ENCODE results near the gene PLEKHG4.

PLEKHG4 gene

DNA sequence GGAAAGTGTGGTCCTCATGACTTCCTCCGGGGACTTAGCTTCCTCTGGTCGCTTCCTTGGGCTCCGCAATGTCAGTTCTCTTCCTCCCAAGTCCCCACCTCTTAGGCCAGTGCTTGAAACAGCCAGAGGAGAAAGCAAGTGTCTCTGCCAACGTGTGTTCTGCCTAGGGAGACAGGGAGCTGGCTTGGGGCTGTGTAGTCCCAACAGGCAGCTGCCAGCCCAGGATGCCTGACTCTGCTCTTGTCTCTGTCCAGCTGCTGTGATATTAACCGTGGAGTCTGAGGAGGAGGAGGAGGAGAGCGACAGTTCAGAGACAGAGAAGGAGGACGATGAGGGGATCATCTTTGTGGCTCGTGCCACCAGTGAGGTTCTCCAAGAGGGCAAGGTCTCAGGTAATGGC is 13.5 kb upstream of the PLEKHG4 start:
- no peak for DNase-seq (ENCODE audit: low spot score)

DNA sequence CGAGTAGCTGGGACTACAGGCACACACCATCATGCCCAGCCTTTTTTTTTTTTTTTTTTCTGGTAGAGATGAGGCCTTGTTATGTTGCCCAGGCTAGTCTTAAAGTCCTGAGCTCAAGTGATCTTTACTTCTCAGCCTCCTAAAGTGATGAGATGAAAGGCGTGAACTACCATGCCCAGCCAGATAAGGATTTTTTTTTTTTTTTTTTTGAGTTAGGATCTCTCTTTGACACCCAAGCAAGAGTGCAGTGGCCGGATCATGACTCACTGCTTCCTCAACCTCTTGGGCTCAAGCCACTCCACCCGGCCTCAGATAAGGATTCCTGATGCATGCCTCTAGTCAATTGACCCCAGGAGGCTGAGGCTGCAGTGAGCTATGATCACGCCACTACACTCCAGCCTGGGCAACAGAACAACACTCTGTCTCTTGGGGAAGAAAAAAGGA is 11.2 kb upstream of the PLEKHG4 start:
- no peak for DNase-seq (ENCODE audit: low spot score)

DNA sequence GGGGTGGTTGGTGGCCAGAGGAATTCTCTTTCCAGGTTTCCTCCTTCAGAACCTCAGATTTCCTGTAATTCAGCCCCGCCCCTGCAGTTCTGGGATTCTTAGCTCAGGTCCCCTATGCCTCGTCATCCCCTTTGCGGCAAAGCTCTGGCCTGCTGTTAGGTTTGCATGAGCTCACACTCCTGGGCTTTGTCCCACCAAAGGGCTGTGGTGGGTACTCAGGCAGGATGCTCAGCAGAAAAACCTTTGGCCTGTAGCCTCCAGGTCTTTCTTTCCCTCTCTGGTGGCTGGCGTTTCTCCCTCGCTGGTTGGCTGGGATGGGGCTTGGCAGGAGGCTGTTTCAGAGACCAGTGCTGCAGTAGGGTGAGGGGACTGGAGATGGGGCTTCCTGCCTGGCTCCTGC is 9.6 kb upstream of the PLEKHG4 start:
- DNase-seq (ENCODE audit: low spot score) = no peak

DNA sequence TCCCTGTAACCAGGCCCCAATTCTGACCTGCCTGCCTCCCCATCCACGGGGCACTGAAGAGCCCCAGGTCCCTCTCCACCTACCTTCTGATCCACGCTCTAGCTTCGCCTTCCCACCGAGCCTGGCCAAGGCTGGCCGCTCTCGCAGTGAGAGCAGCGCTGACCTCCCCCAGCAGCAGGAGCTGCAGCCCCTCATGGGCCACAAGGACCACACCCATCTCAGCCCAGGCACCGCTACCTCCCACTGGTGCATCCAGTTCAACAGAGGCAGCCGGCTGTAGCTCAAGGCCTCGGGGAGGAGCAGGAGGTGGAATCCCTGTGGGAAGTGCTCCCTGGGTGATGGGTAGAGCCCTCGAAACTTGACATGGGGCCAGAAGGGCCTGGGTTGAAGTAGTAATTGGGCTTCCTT is 8.4 kb upstream of the PLEKHG4 start:
- no peak for DNase-seq (ENCODE audit: low spot score)

DNA sequence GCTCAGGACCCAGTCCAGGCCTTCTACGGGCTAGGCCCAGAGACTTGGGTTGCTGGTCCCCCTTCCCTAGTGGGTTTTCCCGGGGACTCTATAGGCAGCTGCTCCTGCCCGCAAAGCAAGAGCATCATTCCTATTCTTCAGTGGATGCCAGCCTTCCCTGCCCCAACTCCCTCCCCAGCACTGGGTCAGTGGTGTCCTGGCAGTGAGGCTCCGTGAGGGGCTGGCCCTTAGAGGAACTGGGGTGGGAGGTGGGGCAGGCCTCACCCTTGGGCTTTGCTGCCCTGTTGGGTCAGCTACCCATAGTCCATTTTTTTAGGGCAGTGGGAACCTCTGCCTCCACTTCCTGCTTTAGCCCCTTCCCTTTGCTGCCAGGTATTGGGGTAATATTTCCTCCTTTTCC is 7.9 kb upstream of the PLEKHG4 start:
- no peak for DNase-seq (ENCODE audit: low spot score)

DNA sequence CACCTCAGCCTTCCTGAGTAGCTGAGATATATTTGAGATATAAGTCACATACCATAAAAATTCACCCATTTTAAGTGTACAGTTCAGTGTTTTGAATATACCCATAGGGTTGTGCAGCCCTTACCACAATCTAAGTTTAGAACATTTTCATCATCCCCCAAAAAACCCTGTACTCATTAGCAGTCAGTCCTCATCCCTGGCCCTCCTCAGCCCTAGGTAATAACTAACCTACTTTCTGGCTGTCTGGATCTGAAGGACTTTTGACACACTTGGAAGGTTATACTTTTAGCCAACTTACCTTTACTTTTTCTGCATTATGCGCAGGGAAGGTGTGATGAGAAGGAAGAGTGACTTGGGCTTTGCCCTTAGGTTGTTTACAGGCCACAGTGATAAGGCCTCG is 4.0 kb upstream of the PLEKHG4 start:
- no peak for DNase-seq (ENCODE audit: low spot score)

DNA sequence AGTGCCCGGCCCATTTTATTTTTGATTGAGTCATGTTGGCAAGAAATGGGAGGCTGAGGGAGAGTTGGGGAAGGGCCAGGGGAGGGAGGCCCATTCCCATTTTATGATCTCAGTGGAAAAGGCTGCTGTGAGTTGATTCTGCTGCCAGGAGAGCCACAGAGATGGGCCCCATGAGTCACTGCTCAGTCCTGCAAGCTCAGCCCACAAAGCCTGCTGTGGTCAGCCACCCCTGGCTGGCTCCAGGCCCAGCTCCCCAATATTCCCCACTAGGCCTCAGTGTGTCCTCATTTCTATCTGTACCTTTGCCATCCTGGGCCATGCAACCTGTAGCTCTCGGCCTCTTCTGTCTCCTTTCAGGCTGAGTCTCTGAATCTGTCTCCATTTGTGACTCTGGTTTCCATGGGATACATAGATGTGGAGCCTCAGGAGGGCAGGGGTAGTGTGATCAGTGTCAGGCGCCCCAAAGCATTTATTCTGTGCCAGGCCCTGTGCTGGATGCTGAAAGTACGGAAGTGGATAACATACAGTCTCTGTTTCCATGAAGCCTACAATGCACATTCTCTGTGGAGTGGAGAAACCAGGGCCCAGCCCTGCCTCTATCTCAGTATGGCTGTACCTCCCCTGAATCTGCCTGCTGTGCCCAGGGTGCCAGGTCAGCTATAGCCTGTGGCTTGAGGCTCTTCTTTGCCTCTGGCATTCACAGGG is 1.9 kb upstream of the PLEKHG4 start:
- no peak for DNase-seq (ENCODE audit: low spot score)

DNA sequence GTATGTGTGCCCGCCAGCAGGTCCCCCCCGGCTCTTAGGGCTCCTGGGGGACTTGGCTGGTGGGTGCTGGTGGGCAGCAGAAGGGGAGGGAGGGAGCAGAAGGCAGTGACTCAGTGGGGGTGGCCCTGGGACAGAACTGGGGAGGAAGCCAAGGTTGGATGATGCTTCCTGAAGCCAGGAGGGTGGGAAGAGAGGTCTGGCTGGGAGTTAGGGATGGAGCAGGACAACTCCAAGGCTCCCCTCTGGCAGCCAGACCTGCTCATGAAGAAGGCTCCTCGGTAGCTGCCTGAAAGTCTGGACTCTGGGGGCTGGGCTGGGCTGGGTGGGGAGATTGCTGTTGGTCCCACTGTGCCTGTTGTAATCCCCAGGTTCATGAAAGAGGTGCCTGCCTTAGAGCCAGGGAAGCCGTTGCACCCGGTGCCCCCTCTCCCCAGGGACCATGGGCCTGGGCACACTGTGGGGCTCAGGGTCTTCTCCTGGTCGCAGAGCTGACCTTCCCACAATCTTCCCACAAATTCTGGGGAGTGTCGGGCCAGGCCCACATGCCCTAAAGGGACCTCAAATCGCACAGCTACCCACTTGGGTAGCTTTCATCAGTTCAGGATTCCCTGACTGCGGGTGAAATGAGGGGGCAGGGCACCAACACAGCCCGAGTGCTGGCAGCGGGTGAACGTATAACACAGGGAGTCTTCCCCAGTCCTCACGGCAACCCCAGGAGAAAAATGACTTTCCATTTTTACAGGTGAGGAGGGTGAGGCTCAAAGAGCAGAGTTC is 1.1 kb upstream of the PLEKHG4 start:
- no peak for DNase-seq (ENCODE audit: low spot score)

DNA sequence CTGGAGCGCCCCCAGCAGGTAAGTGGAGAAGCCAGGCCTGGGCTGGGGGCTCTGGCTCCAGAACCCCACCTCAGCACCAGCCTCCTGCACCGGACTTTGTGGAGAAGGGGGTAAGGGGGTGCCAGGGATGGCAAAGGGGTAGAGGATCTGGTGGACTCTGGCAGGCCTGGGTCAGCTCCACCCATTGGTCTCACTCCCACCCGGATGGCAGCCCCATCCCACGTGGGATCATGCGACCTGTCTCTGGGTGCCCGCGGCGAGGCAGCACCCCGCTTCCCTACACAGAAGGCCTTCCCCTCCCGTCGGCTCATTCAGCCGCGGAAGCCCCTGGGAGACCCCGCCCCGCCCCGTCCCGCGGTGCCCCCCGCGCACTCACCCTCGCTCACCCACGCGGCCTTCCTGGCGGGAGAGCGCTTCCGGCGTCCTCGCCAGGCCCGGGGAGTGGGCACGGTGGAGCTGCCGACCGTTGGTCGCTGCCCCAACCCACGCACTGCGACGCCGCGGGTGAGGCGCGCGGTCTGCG is 498 bp upstream of the PLEKHG4 start:
- peak; percentile 63 for DNase-seq (ENCODE audit: low spot score)

DNA sequence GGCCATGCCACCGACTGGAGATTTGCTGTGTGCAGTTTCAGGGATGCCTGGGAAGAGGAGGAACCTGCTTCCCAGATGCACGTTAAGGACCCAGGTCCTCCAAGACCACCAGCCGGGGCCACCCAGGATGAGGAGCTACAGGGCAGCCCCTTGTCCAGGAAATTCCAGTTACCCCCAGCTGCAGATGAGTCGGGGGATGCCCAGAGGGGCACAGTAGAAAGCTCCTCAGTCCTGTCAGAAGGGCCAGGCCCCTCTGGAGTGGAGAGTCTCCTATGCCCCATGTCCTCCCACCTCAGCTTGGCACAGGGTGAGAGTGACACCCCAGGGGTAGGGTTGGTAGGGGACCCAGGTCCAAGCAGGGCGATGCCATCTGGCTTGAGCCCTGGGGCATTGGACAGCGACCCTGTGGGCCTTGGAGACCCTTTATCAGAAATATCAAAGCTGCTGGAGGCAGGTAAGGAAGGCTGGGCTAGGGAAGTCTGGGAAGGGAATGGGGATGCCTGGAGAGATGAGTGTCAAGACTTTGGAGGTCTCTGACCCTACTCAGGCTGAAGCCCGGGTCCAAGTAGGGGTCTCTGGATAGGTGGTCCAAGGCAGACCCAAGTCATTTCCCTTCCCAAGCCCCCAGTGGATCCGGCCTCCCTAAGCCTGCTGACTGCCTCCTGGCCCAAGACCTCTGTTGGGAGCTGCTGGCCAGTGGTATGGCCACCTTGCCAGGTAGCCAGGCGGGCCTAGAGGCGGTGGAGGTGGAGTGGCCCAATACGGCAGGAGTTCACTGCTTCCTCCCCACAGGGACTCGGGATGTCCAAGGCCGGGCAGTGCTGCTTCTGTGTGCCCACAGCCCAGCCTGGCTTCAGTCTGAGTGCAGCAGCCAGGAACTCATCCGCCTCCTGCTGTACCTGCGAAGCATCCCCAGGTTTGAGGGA is 1.0 kb downstream of the PLEKHG4 start:
- DNase-seq (ENCODE audit: low spot score) = no peak

DNA sequence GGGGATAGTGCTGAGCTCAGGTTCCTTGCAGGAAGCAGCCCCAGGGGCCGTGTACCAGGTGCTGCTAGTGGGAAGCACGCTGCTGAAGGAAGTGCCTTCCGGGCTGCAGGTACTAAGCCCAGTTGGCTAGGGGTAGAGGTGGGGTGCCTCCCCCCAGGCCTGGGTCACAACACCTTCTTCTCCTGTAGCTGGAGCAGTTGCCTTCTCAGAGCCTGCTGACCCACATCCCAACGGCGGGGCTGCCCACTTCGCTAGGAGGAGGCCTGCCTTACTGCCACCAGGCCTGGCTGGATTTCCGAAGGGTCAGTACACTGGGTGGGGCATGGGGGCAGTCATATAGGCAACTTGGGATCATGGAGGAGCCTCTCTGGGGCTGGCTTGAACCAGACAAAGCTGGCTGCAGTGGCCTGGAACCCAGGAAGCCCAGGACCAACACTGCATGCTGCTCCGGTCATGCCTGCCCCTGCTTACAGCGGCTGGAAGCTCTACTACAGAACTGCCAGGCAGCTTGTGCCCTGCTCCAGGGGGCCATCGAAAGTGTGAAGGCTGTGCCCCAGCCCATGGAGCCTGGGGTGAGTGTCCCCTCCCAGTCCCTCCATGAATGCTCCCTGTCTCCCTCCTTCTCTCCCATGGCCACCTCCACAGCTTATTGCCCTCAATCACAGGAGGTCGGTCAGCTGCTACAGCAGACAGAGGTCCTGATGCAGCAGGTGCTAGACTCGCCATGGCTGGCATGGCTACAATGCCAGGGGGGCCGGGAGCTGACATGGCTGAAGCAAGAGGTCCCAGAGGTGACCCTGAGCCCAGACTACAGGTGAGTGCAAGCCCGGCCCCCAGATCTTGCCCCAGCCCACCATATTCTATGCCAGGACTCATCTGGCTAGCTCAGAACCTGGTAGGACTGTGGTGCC is 2.5 kb downstream of the PLEKHG4 start:
- DNase-seq (ENCODE audit: low spot score) = no peak

DNA sequence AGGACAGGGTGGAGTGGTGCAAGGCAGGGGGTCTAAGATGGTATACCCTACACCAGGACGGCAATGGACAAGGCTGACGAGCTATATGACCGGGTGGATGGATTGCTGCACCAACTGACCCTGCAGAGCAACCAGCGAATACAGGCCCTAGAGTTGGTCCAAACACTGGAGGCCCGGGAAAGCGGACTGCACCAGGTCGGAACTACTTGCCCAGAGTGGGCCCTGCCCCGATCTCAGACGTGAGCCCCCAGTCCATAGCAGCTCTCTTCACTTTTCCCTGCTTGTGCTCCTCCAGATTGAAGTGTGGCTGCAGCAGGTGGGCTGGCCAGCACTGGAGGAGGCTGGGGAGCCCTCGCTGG is 3.1 kb downstream of the PLEKHG4 start:
- no peak for DNase-seq (ENCODE audit: low spot score)

DNA sequence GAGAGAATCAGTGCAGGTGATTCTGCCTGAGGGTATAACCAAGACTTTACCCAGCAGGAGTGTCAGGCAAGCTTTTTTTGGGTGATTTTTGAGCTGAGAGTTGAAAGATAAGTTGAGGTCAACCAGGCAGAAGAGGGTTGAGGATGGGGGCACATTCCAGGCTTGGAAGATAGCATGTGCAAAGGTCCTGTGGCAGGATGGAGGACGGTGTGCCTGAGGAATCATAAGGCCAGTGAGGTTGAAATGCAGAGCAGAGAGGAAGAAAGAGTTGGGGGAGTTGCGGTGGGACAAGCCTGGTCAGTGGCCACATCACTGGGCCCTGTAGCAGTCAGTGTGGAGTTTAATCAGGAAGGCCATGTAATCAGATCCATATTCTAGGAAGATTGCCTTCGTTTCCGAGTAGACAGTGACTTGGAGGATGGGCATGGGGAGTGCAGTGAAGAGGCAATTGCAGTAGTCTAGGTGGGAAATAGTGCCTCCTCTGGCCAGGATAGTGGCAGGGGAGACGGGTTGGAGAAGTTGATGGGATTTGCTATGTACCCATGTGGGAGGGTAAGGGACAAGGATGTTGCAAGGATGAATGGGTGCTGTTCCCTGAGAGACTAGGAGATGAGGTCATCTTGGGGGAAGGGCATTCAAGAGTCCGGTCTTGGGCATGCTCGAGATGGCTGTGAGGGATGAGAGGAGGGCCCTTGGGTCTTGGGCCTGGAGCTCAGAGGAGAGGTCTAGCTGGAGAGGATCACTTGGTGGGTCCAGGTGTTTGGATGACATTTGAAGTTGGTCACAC is 3.9 kb downstream of the PLEKHG4 start:
- no peak for DNase-seq (ENCODE audit: low spot score)

DNA sequence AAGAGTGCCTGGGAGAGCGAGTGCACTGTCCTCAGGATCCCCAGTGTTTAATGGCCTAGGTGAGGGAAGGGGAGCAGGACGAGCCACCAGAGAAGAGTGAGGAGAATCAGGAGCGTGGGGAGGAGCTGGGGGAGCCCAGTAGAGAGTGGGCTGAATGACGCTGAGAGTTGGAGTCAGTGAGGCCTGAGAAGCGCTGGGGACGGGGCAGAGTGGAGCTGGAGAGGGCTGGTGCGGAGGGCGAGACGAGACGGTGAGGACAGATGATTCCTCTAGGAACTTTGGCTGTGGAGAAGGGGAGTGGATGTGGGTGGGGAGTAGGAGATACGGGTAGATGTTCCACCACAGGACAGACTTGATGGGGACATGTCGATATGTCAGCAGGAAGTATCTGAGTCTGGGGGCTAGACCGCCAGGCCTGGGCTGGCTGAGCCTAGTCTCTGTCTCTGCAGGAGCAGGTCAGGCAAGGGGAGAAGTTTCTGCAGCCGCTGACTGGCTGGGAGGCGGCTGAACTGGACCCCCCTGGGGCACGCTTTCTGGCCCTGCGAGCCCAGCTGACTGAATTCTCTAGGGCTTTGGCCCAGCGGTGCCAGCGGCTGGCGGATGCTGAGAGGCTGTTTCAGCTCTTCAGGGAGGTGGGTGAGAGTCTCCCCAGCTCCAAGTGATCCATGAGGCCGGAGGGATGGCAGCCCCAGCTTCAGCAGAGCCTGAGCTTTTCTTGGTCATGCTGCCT is 4.7 kb downstream of the PLEKHG4 start:
- DNase-seq (ENCODE audit: low spot score) = no peak

DNA sequence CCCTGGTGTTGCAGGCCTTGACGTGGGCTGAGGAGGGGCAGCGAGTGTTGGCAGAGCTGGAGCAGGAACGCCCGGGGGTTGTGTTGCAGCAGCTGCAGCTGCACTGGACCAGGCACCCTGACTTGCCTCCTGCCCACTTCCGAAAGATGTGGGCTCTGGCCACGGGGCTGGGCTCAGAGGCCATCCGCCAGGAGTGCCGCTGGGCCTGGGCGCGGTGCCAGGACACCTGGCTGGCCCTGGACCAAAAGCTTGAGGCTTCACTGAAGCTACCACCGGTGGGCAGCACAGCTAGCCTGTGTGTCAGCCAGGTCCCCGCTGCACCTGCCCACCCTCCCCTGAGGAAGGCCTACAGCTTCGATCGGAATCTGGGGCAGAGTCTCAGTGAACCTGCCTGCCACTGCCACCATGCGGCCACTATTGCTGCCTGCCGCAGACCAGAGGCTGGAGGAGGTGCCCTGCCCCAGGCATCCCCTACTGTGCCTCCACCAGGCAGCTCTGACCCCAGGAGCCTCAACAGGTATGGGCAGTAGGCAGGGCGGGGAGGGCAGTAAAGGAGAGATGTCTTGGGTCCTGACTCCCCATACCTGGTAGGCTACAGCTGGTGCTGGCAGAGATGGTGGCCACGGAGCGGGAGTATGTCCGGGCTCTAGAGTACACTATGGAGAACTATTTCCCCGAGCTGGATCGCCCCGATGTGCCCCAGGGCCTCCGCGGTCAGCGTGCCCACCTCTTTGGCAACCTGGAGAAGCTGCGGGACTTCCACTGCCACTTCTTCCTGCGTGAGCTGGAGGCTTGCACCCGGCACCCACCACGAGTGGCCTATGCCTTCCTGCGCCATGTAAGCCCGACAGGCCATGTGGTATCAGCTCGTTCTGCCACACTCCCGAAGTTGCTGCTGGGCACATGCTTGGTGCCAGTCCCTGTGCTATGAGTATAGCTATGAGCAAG is 5.6 kb downstream of the PLEKHG4 start:
- DNase-seq (ENCODE audit: low spot score) = peak; percentile 80

DNA sequence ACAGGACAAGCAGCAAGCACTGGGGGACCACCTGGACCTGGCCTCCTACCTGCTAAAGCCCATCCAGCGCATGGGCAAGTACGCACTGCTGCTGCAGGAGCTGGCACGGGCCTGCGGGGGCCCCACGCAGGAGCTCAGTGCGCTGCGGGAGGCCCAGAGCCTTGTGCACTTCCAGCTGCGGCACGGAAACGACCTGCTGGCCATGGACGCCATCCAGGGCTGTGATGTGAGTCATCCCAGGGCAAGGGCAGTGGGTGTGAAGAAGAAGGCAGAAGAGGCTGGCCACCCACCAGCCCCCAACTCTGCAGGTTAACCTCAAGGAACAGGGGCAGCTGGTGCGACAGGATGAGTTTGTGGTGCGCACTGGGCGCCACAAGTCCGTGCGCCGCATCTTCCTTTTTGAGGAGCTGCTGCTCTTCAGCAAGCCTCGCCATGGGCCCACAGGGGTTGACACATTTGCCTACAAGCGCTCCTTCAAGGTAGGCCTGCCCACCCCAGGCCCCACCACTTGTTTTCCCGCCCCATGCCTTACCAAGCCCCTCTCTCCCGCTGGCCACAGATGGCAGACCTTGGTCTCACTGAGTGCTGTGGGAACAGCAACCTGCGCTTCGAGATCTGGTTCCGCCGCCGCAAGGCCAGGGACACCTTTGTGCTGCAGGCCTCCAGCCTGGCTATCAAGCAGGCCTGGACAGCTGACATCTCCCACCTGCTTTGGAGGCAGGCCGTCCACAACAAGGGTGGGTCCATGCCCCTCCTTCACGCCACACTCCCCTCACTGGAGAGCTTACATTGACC is 7.3 kb downstream of the PLEKHG4 start:
- DNase-seq (ENCODE audit: low spot score) = no peak

DNA sequence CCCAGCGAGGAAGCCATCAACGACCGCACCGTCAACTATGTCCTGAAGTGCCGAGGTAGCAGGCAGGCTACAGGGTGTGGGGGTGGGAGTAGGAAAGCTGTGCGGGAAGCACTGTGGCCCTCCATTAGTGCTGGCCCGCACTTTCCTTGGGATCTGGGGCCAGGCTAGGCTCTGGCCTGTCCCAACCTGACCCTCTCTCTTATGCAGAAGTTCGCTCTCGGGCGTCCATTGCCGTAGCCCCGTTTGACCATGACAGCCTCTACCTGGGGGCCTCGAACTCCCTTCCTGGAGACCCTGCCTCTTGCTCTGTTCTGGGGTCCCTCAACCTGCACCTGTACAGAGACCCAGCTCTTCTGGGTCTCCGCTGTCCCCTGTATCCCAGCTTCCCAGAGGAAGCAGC is 8.6 kb downstream of the PLEKHG4 start:
- no peak for DNase-seq (ENCODE audit: low spot score)

DNA sequence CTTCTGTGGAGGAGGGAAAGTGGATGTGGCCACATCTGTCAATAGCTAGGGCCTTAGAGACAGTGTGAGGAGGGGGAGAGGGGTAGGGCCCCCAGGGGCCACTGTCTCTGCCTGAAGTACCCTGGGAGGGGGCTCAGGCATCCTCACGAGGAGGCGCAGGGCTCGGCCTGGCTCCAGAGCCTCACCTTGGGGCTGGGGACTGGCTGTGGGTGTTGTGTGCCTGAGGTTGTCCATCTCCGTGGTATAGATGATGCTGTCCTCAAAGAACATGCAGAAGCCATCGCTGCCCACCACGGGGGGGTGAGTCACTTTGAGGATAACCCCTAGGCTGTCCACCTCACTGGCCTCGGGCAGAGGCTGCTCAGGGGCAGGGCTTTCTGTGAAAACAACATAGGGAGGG is 12.1 kb downstream of the PLEKHG4 start:
- DNase-seq (ENCODE audit: low spot score) = no peak

All from HuH-7.5 (cell line).